GM12874 (cell line): ENCODE data around the gene OAF.

ENCODE experiments used
- TF ChIP-seq, protein P1 (sequence below): IDR thresholded peaks from 2 replicates; pipeline ENCODE4 v1.5.1; 2011; ENCODE audit warnings: low read depth, mild to moderate bottlenecking, control low read depth, low read length, moderate library complexity; ENCODE audit not compliant: insufficient read depth

The OAF gene

DNA sequence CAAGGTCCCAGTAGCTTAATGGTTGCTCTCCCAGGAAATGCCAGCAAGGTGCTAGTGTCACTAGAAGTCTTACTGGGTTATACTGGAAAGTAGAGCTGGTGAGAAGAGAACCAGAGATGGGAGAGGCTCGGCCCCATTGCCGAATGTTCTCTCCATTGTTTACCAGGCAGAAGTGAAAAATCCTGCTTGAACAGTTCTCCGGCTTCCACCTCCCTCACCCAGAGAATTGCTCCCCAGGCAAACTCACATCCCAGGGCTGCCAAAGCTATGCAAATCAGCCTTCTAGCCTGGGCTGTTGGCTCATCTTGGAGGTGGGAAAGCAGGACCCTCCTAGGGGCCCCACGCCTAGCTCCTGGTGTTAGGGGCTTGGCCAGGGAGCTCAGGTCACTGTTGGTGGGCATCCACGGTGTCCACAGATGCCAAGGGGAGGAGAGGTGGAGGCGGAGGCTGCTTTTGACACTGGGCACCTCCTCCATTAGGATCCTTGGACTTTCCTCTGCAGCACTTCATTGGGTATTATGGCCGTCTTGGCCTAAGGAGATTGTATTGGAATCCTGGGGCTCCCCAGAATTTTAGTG is 49.2 kb downstream of the OAF start:
- TF ChIP-seq, protein P1, sequence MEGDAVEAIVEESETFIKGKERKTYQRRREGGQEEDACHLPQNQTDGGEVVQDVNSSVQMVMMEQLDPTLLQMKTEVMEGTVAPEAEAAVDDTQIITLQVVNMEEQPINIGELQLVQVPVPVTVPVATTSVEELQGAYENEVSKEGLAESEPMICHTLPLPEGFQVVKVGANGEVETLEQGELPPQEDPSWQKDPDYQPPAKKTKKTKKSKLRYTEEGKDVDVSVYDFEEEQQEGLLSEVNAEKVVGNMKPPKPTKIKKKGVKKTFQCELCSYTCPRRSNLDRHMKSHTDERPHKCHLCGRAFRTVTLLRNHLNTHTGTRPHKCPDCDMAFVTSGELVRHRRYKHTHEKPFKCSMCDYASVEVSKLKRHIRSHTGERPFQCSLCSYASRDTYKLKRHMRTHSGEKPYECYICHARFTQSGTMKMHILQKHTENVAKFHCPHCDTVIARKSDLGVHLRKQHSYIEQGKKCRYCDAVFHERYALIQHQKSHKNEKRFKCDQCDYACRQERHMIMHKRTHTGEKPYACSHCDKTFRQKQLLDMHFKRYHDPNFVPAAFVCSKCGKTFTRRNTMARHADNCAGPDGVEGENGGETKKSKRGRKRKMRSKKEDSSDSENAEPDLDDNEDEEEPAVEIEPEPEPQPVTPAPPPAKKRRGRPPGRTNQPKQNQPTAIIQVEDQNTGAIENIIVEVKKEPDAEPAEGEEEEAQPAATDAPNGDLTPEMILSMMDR, result no peak

DNA sequence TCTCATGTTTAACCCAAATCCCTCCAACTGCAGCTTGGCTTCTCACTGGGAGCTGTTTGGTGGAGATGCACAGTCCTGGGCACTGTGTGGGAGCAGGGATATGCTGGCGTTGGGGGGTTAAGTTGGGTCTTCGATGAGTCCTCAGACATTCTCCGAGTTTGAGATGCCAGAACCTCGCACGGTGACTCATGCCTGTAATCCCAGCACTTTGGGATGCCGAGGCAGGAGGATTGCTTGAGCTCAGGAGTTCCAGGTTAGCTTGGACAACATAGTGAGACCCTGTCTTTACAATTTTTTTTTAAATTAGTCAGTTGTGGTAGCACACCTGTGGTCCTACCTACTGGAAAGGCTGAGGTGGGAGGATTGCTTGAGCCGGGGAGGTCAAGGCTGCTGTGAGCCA is 49.8 kb downstream of the OAF start:
- TF ChIP-seq, protein P1, result no peak

DNA sequence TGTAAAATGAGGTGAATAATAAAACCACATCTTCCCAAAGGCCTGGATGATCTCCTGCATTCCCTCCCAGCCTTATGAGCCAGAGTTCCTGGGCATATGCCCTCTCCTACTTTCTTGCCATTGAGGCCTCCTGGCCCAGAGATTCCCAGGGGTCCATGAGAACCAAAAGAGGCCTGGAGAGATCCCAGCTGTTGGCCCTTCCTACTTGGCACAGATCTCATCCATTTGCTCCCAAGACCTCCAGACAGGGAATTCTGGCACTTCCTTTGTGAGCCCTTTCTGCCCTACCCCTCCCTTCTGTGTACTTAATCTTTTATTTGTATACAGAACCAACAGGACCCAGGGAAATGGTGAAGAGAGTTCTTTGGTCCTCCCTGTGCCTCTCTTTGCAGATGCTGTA is 50.5 kb downstream of the OAF start:
- TF ChIP-seq, protein P1, result no peak

DNA sequence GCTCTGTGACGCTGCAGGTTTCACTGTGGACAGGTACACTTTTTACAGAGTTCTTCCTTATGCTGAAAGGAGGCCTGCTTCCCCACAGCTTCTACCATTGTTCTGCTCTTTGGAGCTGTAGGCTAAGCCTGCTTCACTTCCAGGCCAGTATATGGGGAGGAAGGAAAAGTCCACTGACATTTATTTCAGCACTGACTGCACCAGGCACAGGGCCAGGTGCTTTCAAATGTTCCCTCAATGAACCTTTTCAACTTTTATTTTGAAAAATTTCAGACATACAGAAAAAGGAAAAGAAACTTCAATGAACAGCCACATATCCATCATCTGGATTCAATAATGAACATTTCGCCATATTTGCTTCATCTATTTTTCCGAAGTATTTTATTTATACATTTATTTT is 51.1 kb downstream of the OAF start:
- TF ChIP-seq, protein P1, result no peak

DNA sequence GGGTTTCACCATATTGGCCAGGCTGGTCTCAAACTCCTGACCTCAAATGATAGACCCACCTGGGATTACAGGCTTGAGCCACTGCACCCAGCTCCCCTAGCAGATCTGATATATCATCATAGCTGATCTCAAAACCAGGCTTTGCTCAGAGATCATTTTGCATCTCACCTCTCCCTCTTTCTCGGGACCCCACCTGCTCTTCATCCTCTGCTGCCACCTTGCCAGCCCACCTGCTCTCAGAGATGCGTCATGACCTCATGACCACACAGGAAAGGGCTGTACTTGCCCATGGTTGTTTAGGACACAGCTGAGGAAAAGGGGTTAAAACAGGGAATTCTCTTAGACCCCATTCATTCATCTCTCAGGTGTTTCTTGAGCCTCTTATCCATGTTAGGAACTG is 56.5 kb downstream of the OAF start:
- TF ChIP-seq, protein P1, result no peak

DNA sequence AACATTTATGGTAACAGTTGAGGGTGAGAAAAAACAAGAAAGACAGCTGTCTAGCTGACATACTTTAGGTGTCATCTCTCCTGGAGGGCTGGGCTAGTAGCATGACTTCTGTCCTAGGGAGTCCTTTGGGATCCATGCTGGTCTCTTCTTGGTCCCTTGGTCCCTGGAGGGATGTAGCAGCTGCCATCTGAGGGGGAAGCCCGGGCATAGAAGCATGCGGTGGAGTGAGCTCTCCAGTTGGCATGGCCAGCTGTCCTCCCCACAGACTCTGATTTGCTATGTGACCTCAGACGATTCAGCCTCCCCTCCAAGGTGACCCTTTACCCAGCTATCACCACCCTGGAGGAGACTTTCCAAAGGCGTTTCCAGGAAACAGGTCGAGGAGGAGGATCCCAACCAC is 57.9 kb downstream of the OAF start:
- TF ChIP-seq, protein P1, result no peak

DNA sequence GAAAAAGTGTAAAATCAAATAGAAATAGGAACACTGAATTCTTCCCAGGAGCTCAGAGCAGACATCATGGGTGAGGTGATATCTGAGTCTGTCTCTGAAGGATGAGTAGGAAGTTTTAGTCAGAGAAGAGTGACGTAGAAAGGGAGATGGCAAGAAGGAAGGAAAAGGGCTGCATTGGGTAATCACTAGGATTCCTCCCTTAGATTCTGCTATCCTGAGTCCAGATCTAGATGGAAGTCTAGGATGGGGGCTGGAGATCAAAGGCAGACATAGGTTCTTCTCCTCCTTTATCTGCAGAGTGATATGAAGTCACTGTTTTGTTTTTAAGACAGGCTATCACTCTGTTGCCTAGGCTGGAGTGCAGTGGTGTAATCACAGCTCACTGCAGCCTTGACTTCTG is 59.6 kb downstream of the OAF start:
- TF ChIP-seq, protein P1, result no peak
